ENCODE results near the gene KIF19. TPM values are rescaled to one million over a fixed set of nuclear protein-coding genes. Genes with fewer than 3 reads are reported as not detected.

Gene KIF19
- total RNA-seq, 1 donor from 2014 or later: not detected

DNA sequence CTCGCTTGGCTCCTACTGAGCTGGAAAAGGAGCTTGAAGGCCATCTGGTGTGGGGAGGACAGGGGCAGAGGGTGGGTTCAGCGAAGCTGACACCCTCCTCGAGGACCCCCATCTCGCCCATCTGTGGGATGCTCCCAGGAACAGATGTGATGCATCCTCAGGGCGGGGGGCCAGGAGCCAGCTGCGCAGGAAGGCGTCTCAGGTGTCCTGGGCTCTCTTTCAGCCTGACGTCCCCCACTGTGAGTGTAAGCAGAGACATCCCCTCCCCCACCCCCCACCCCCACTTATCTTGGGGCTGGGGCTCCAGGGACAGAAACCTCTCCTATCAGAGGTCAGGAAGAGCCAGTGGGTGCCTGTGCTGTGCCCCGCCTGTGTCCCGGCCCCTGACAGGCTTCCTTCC, 16.2 kb downstream of the KIF19 start:
- Histone ChIP-seq H3K36me3 (ENCODE audit: control insufficient read depth, insufficient read depth, low read length) (no peaks in the 10 kb centered on the region), H3K4me3 (ENCODE audit: low read depth, low read length) (no peak overlapping the region), H3K27me3 (ENCODE audit: control insufficient read depth, insufficient read depth, low read length) (peaks cover 26% of the 10 kb centered on the region)
- TF ChIP-seq, protein P1, sequence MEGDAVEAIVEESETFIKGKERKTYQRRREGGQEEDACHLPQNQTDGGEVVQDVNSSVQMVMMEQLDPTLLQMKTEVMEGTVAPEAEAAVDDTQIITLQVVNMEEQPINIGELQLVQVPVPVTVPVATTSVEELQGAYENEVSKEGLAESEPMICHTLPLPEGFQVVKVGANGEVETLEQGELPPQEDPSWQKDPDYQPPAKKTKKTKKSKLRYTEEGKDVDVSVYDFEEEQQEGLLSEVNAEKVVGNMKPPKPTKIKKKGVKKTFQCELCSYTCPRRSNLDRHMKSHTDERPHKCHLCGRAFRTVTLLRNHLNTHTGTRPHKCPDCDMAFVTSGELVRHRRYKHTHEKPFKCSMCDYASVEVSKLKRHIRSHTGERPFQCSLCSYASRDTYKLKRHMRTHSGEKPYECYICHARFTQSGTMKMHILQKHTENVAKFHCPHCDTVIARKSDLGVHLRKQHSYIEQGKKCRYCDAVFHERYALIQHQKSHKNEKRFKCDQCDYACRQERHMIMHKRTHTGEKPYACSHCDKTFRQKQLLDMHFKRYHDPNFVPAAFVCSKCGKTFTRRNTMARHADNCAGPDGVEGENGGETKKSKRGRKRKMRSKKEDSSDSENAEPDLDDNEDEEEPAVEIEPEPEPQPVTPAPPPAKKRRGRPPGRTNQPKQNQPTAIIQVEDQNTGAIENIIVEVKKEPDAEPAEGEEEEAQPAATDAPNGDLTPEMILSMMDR (IDR thresholded peaks at IDR 0.05; ENCODE audit: insufficient read depth, low read length, poor library complexity, severe bottlenecking): no peak
- DNase-seq (ENCODE audit: low read depth): no peak

DNA sequence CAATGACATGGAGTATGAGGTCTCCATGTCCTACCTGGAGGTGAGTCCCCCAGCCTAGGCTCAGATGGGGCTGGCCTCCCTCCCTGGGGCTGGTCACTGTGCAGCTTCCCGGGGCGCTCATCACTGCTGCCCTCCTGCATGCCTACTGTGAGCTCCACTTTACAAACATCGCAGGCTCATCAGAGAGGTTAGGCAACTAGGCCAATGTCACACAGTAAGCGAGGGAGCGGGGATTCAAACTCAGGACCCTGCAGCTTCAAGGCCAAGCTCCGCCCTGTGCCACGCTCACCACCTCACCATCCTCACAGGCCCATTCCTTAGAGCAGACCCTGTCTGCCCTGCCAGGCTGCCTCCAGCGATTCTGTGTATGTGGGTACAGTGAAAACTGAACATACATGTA, 17.1 kb downstream of the KIF19 start:
- H3K36me3 ChIP-seq (ENCODE audit: control insufficient read depth, insufficient read depth, low read length): no peaks in the 10 kb centered on the region
- DNase-seq (ENCODE audit: low read depth): no peak
- no peak overlapping the region for H3K4me3 ChIP-seq (ENCODE audit: low read depth, low read length)
- TF ChIP-seq, protein P1 (IDR thresholded peaks at IDR 0.05; ENCODE audit: insufficient read depth, low read length, poor library complexity, severe bottlenecking): no peak
- peaks cover 29% of the 10 kb centered on the region for H3K27me3 ChIP-seq (ENCODE audit: control insufficient read depth, insufficient read depth, low read length)

DNA sequence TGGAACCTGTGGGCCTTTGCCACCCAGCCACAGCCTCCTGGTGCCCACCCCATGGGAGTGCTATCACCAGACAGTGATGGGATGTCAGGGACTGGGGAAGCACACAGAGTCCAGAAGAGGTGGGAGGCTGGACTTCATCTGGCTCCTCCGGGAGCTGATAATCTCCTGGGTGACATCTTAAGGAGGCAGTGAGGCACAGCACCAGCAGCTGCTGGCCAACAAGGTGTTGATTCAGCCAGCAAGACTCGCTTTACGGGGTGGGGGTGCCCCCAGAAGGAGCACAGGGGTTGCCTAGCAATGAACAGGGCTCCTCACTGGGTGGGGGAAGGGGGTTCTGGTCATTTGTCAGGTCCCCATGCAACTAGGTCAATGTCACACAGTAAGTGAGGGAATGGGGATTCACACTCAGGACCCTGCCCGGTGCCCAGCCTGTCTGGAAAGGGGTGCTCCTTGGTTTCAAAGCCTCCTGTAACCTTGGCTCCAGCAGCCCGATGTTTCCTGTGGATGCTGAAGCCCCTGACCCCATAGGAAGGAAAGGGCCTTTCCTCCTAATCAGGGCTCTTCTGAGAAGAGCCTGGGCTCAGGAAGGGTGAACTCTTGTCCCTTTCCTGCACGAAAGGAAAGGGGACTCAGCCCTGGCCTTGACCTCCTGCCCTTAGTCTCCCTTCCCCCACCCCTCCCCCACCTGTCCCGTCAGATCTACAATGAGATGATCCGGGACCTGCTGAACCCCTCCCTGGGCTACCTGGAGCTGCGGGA, 17.7 kb downstream of the KIF19 start:
- H3K36me3 ChIP-seq (ENCODE audit: control insufficient read depth, insufficient read depth, low read length): no peaks in the 10 kb centered on the region
- no peak for DNase-seq (ENCODE audit: low read depth)
- H3K27me3 ChIP-seq (ENCODE audit: control insufficient read depth, insufficient read depth, low read length): peaks cover 30% of the 10 kb centered on the region
- TF ChIP-seq, protein P1 (IDR thresholded peaks at IDR 0.05; ENCODE audit: insufficient read depth, low read length, poor library complexity, severe bottlenecking): no peak
- no peak overlapping the region for H3K4me3 ChIP-seq (ENCODE audit: low read depth, low read length)

- Histone ChIP-seq H3K36me3 (ENCODE audit: control insufficient read depth, insufficient read depth, low read length) (no peaks in the 10 kb centered on the region), H3K27me3 (ENCODE audit: control insufficient read depth, insufficient read depth, low read length) (peaks cover 35% of the 10 kb centered on the region), H3K4me3 (ENCODE audit: low read depth, low read length) (no peak overlapping the region)
- TF ChIP-seq, protein P1 (IDR thresholded peaks at IDR 0.05; ENCODE audit: insufficient read depth, low read length, poor library complexity, severe bottlenecking): no peak
- no peak for DNase-seq (ENCODE audit: low read depth)
Measured at GRCh38 chr17:74344658-74345057, 18.6 kb downstream of the KIF19 start.

- Histone ChIP-seq H3K36me3 (ENCODE audit: control insufficient read depth, insufficient read depth, low read length) (no peaks in the 10 kb centered on the region), H3K27me3 (ENCODE audit: control insufficient read depth, insufficient read depth, low read length) (peaks cover 36% of the 10 kb centered on the region), H3K4me3 (ENCODE audit: low read depth, low read length) (no peak overlapping the region)
- no peak for DNase-seq (ENCODE audit: low read depth)
- TF ChIP-seq, protein P1 (IDR thresholded peaks at IDR 0.05; ENCODE audit: insufficient read depth, low read length, poor library complexity, severe bottlenecking): no peak
Measured at GRCh38 chr17:74345433-74346241, 19.6 kb downstream of the KIF19 start.

Data from kidney epithelial cell (primary cell).